ENCODE data around the gene PRR5L.

The PRR5L gene

DNA sequence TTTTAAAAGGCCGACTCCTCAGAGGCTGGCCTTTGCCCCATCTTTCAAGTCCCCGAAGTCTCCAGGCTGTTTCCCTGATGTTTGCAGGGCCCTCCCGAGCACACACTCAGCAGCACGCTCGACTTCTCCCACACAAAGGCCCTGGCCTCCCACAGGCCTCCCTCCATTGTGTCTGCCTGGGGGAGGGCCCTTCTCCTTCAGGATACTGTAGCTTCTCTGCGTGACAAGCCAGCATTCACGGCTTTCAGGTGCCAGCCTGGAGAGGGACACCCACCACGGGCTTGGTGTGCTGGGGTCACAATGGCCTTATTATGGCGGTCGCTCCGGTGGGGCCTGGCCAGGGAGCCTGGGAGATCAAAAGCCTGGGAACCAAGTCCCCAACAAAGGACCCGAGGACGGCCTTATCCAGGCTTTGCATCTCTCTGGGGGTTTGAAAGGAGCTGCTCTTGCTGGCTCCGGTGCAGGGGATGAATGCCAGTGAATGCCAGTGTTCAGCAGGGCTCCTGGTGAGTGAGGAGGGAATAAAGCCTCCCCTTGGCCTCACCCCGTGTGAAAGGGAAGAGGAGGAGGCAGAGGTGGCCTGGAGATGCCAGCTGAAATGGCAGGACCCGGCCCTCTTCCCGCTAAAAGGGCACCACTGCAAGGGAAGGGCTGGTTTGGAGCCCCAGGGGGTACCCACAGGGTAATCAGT lies 159.0 kb downstream of the PRR5L start:
- TF ChIP-seq ZNF274 (IDR thresholded peaks at IDR 0.05; ENCODE audit: low read depth, low read length) (no peak), SUZ12 (IDR thresholded peaks at IDR 0.05; ENCODE audit: extremely low read depth, insufficient read depth, insufficient read length) (no peak), YY1 (IDR thresholded peaks at IDR 0.05; ENCODE audit: insufficient read depth, insufficient read length) (no peak)
- peaks cover 15% of the 10 kb centered on the region for H3K4me1 ChIP-seq (ENCODE audit: insufficient read depth, insufficient read length)
- no peaks in the 10 kb centered on the region for H3K9me3 ChIP-seq (ENCODE audit: insufficient read depth, low read length)
- DNase-seq (ENCODE audit: low read depth, low spot score): peak; percentile 16
- peaks cover 34% of the 10 kb centered on the region for H3K36me3 ChIP-seq (ENCODE audit: insufficient read depth, insufficient read length, low read length)
- peak overlapping the region; percentile 53 for H3K9ac ChIP-seq (ENCODE audit: insufficient read length, low read depth)
- H3K4me3 ChIP-seq (ENCODE audit: insufficient read length, low read depth): no peak overlapping the region
- no peaks in the 10 kb centered on the region for H3K27me3 ChIP-seq (ENCODE audit: insufficient read depth, insufficient read length)

- Histone ChIP-seq H3K27me3 (ENCODE audit: insufficient read depth, insufficient read length) (no peaks in the 10 kb centered on the region), H3K36me3 (ENCODE audit: insufficient read depth, insufficient read length, low read length) (peaks cover 34% of the 10 kb centered on the region), H3K9me3 (ENCODE audit: insufficient read depth, low read length) (no peaks in the 10 kb centered on the region), H3K4me1 (ENCODE audit: insufficient read depth, insufficient read length) (peaks cover 21% of the 10 kb centered on the region), H3K4me3 (ENCODE audit: insufficient read length, low read depth) (no peak overlapping the region), H3K9ac (ENCODE audit: insufficient read length, low read depth) (peak overlapping the region; percentile 53)
- TF ChIP-seq YY1 (IDR thresholded peaks at IDR 0.05; ENCODE audit: insufficient read depth, insufficient read length) (no peak), SUZ12 (IDR thresholded peaks at IDR 0.05; ENCODE audit: extremely low read depth, insufficient read depth, insufficient read length) (no peak), ZNF274 (IDR thresholded peaks at IDR 0.05; ENCODE audit: low read depth, low read length) (no peak)
- peak; percentile 25 for DNase-seq (ENCODE audit: low read depth, low spot score)
These were observed 159.6 kb downstream of the PRR5L start for GRCh38 chr11:36455658-36456111.

- DNase-seq (ENCODE audit: low read depth, low spot score): no peak
- Histone ChIP-seq H3K27me3 (ENCODE audit: insufficient read depth, insufficient read length) (no peaks in the 10 kb centered on the region), H3K36me3 (ENCODE audit: insufficient read depth, insufficient read length, low read length) (peaks cover 30% of the 10 kb centered on the region), H3K9ac (ENCODE audit: insufficient read length, low read depth) (peak overlapping the region; percentile 53), H3K9me3 (ENCODE audit: insufficient read depth, low read length) (no peaks in the 10 kb centered on the region), H3K4me1 (ENCODE audit: insufficient read depth, insufficient read length) (peaks cover 21% of the 10 kb centered on the region), H3K4me3 (ENCODE audit: insufficient read length, low read depth) (no peak overlapping the region)
- TF ChIP-seq ZNF274 (IDR thresholded peaks at IDR 0.05; ENCODE audit: low read depth, low read length) (no peak), SUZ12 (IDR thresholded peaks at IDR 0.05; ENCODE audit: extremely low read depth, insufficient read depth, insufficient read length) (no peak), YY1 (IDR thresholded peaks at IDR 0.05; ENCODE audit: insufficient read depth, insufficient read length) (no peak)
These were observed 160.1 kb downstream of the PRR5L start for GRCh38 chr11:36456156-36456555.

DNA sequence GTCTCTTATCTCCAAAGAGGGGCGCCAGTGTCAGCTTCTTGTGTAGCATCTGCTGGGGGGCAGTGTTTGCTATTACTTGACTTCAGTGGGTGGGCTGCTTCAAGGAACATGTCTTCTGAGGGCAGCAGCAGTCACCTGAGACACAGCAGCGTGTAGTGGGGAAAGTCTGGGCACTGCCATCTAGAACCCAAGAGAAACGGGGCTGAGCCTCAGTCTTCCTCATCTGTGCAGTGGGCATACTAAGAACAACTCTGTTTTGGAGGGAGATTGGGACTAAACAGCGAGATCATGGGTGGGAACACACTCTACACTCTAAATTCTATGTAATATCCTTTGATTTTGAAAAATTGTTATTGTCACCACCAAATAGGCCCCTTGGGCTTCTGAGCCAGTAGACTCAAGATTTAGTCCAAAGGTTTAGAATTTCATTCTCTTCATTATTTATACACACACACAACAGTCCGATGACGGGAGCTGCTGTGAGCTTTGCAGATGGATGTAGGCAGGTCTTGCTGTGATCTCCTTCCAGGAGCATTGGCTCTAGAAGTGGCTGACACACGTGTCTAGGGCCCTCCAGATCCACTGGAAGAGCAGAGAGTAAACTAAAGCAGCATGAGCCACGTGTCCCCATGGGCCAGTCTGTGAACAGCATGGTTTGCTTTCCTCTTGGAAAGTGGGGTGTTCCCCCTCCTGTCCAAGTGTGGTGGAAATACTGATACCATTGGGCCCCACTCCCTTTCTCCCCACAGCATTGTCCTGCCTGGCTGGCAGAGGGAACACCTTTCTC lies 162.2 kb downstream of the PRR5L start:
- no peak overlapping the region for H3K9ac ChIP-seq (ENCODE audit: insufficient read length, low read depth)
- no peak for DNase-seq (ENCODE audit: low read depth, low spot score)
- TF ChIP-seq ZNF274 (IDR thresholded peaks at IDR 0.05; ENCODE audit: low read depth, low read length) (no peak), YY1 (IDR thresholded peaks at IDR 0.05; ENCODE audit: insufficient read depth, insufficient read length) (no peak), SUZ12 (IDR thresholded peaks at IDR 0.05; ENCODE audit: extremely low read depth, insufficient read depth, insufficient read length) (no peak)
- no peaks in the 10 kb centered on the region for H3K27me3 ChIP-seq (ENCODE audit: insufficient read depth, insufficient read length)
- peaks cover 21% of the 10 kb centered on the region for H3K4me1 ChIP-seq (ENCODE audit: insufficient read depth, insufficient read length)
- H3K4me3 ChIP-seq (ENCODE audit: insufficient read length, low read depth): no peak overlapping the region
- peaks cover 25% of the 10 kb centered on the region for H3K36me3 ChIP-seq (ENCODE audit: insufficient read depth, insufficient read length, low read length)
- H3K9me3 ChIP-seq (ENCODE audit: insufficient read depth, low read length): no peaks in the 10 kb centered on the region

- Histone ChIP-seq H3K4me1 (ENCODE audit: insufficient read depth, insufficient read length) (peaks cover 18% of the 10 kb centered on the region), H3K9me3 (ENCODE audit: insufficient read depth, low read length) (no peaks in the 10 kb centered on the region), H3K9ac (ENCODE audit: insufficient read length, low read depth) (no peak overlapping the region), H3K27me3 (ENCODE audit: insufficient read depth, insufficient read length) (no peaks in the 10 kb centered on the region), H3K36me3 (ENCODE audit: insufficient read depth, insufficient read length, low read length) (peaks cover 18% of the 10 kb centered on the region), H3K4me3 (ENCODE audit: insufficient read length, low read depth) (no peak overlapping the region)
- TF ChIP-seq ZNF274 (IDR thresholded peaks at IDR 0.05; ENCODE audit: low read depth, low read length): no peak
- no peak for TF ChIP-seq YY1 (IDR thresholded peaks at IDR 0.05; ENCODE audit: insufficient read depth, insufficient read length)
- TF ChIP-seq SUZ12 (IDR thresholded peaks at IDR 0.05; ENCODE audit: extremely low read depth, insufficient read depth, insufficient read length): no peak
- no peak for DNase-seq (ENCODE audit: low read depth, low spot score)
These were observed 163.0 kb downstream of the PRR5L start for GRCh38 chr11:36459046-36459445.

- Histone ChIP-seq H3K4me1 (ENCODE audit: insufficient read depth, insufficient read length) (peaks cover 11% of the 10 kb centered on the region), H3K9me3 (ENCODE audit: insufficient read depth, low read length) (no peaks in the 10 kb centered on the region), H3K4me3 (ENCODE audit: insufficient read length, low read depth) (no peak overlapping the region), H3K27me3 (ENCODE audit: insufficient read depth, insufficient read length) (no peaks in the 10 kb centered on the region), H3K36me3 (ENCODE audit: insufficient read depth, insufficient read length, low read length) (peaks cover 17% of the 10 kb centered on the region), H3K9ac (ENCODE audit: insufficient read length, low read depth) (no peak overlapping the region)
- DNase-seq (ENCODE audit: low read depth, low spot score): no peak
- TF ChIP-seq YY1 (IDR thresholded peaks at IDR 0.05; ENCODE audit: insufficient read depth, insufficient read length): no peak
- TF ChIP-seq ZNF274 (IDR thresholded peaks at IDR 0.05; ENCODE audit: low read depth, low read length): no peak
- TF ChIP-seq SUZ12 (IDR thresholded peaks at IDR 0.05; ENCODE audit: extremely low read depth, insufficient read depth, insufficient read length): no peak
These were observed 164.1 kb downstream of the PRR5L start for GRCh38 chr11:36460220-36460619.

- DNase-seq (ENCODE audit: low read depth, low spot score): no peak
- Histone ChIP-seq H3K36me3 (ENCODE audit: insufficient read depth, insufficient read length, low read length) (peaks cover 8% of the 10 kb centered on the region), H3K9me3 (ENCODE audit: insufficient read depth, low read length) (no peaks in the 10 kb centered on the region), H3K27me3 (ENCODE audit: insufficient read depth, insufficient read length) (no peaks in the 10 kb centered on the region), H3K4me1 (ENCODE audit: insufficient read depth, insufficient read length) (peaks cover 6% of the 10 kb centered on the region), H3K4me3 (ENCODE audit: insufficient read length, low read depth) (no peak overlapping the region), H3K9ac (ENCODE audit: insufficient read length, low read depth) (no peak overlapping the region)
- TF ChIP-seq YY1 (IDR thresholded peaks at IDR 0.05; ENCODE audit: insufficient read depth, insufficient read length) (no peak), SUZ12 (IDR thresholded peaks at IDR 0.05; ENCODE audit: extremely low read depth, insufficient read depth, insufficient read length) (no peak), ZNF274 (IDR thresholded peaks at IDR 0.05; ENCODE audit: low read depth, low read length) (no peak)
These were observed 166.2 kb downstream of the PRR5L start for GRCh38 chr11:36462321-36462720.

Measured in NT2/D1 (cell line).